ENCODE data around the gene SCG2. TPM values are rescaled to one million over a fixed set of nuclear protein-coding genes. Genes with fewer than 3 reads are reported as not detected.
"Not testable (repeated sequence)": the region's sequence is repeated elsewhere in the genome, so short reads cannot be mapped to it uniquely, and the experiment has no call there.

Gene SCG2
- total and polyA plus RNA-seq, 4 donors, result 39.1 to 199 (median 171) TPM

DNA sequence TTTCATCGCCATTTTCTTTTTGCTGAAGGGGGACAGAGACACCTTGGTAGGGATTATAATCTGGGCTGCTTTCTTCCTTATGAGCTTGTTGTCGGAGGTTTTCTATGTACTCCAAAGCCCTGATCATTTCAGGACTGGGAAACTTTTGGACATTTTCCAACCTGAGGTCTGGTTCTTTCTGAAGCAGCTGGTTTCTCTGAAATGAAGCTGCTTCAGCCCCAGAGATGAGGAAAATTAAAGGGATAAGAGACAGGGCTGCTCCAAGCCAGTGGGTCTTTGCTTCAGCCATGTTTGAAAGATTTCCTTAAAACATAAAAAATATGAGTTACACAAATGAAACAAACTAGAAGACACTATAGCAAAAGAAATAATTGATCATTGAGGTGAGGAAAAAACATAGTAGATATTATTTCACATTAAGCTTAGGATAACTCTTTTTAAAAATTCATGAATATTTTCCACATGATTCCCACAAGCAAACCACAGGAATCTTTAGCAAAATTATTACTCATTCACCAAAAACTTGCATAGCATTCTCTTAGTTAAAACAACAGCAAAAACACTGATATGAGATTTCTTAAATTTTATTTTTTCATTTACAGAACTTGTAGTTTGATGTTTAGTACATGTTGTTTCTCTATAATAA lies 3.0 kb downstream of the SCG2 start:
- Histone ChIP-seq H3K4me1 (ENCODE audit: control insufficient read depth, insufficient read depth, low read length) (no peaks in the 10 kb centered on the region), H3K36me3 (ENCODE audit: control insufficient read depth, insufficient read depth, low read length) (no peaks in the 10 kb centered on the region), H3K4me3 (ENCODE audit: low read depth, low read length) (no peak overlapping the region), H3K27ac (ENCODE audit: low read depth, low read length) (no peak overlapping the region), H3K27me3 (ENCODE audit: control insufficient read depth, insufficient read depth, low read length) (no peaks in the 10 kb centered on the region), H3K9me3 (ENCODE audit: control insufficient read depth, insufficient read depth, low read length) (no peaks in the 10 kb centered on the region)
- 44% methylated on average over 1 of the region's 2 CpGs for WGBS (ENCODE audit: insufficient coverage)
- peak in 2 of 6 donors; percentile 50 to 61 for DNase-seq (ENCODE audit: low read depth in 4 of 6, low spot score in 6 of 6)

DNA sequence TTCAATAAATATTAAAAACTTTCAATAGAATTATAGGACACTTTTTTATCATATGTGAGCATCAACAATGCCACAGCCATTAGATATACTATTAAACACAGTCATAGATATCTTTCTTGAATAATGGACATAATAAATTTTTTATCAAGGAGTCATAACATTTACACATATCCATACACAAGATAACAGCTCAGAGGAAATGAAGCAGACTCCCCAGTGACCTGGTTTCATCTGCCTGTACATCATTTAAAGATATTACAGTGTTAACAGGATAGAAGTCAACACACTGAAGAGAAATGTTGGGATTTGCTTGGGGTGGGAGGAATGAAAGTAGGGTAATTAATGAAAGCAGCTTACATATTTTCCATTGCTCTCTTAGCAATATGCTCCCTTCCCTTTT lies 5.1 kb downstream of the SCG2 start:
- H3K4me3 ChIP-seq (ENCODE audit: low read depth, low read length), result no peak overlapping the region
- no peak overlapping the region for H3K27ac ChIP-seq (ENCODE audit: low read depth, low read length)
- H3K4me1 ChIP-seq (ENCODE audit: control insufficient read depth, insufficient read depth, low read length), result no peaks in the 10 kb centered on the region
- H3K27me3 ChIP-seq (ENCODE audit: control insufficient read depth, insufficient read depth, low read length), result no peaks in the 10 kb centered on the region
- H3K9me3 ChIP-seq (ENCODE audit: control insufficient read depth, insufficient read depth, low read length), result no peaks in the 10 kb centered on the region
- DNase-seq (ENCODE audit: low read depth in 4 of 6, low spot score in 6 of 6), result no peak
- no peaks in the 10 kb centered on the region for H3K36me3 ChIP-seq (ENCODE audit: control insufficient read depth, insufficient read depth, low read length)

DNA sequence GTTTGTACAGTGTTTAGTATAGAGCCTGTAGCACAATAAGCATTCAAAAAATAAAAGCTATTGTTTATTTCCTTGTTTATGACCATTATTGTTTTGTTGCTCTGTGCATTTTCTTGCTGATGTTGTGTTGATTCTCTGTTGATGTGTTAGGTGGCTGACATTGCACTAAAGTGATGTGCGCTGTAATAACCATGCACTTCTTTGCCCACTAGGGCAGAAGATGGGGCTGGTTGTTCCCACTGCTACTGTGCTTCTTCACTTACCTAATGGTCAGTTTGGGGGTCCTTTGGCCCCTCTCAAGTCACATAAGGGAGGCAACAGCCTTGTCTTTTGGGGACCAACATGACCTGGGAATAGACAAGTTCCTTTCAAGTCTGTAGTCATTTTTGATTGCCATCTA lies 6.0 kb downstream of the SCG2 start:
- DNase-seq (ENCODE audit: low read depth in 4 of 6, low spot score in 6 of 6), result no peak
- no peaks in the 10 kb centered on the region for H3K4me1 ChIP-seq (ENCODE audit: control insufficient read depth, insufficient read depth, low read length)
- H3K36me3 ChIP-seq (ENCODE audit: control insufficient read depth, insufficient read depth, low read length), result no peaks in the 10 kb centered on the region
- H3K4me3 ChIP-seq (ENCODE audit: low read depth, low read length), result no peak overlapping the region
- no CpG with 5 or more reads among the region's 1 CpG for WGBS (ENCODE audit: insufficient coverage)
- H3K9me3 ChIP-seq (ENCODE audit: control insufficient read depth, insufficient read depth, low read length), result no peaks in the 10 kb centered on the region
- no peaks in the 10 kb centered on the region for H3K27me3 ChIP-seq (ENCODE audit: control insufficient read depth, insufficient read depth, low read length)
- no peak overlapping the region for H3K27ac ChIP-seq (ENCODE audit: low read depth, low read length)

DNA sequence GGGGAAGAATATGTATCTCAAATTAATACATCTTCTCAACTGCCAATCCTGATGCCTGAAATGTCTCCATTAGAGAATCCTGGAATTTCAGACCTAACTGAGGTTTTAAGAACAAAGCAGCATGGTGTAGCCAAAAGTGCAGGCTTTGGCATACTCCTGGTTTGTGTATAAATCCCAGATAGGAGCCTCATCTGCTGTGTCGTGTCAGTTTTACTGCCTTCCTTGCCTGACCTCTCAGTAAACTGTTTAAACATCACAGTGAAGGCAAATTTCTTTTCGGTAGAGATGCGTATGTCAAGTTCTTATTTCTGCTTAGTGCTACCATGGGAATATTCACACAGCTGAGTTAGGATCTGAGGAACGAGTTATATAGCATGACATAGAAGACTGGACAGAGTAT lies 7.3 kb downstream of the SCG2 start:
- Histone ChIP-seq H3K4me1 (ENCODE audit: control insufficient read depth, insufficient read depth, low read length) (no peaks in the 10 kb centered on the region), H3K4me3 (ENCODE audit: low read depth, low read length) (no peak overlapping the region), H3K27me3 (ENCODE audit: control insufficient read depth, insufficient read depth, low read length) (no peaks in the 10 kb centered on the region), H3K27ac (ENCODE audit: low read depth, low read length) (no peak overlapping the region), H3K9me3 (ENCODE audit: control insufficient read depth, insufficient read depth, low read length) (no peaks in the 10 kb centered on the region), H3K36me3 (ENCODE audit: control insufficient read depth, insufficient read depth, low read length) (no peaks in the 10 kb centered on the region)
- DNase-seq (ENCODE audit: low read depth in 4 of 6, low spot score in 6 of 6), result no peak
- 75% methylated on average over 2 of the region's 4 CpGs for WGBS (ENCODE audit: insufficient coverage)

DNA sequence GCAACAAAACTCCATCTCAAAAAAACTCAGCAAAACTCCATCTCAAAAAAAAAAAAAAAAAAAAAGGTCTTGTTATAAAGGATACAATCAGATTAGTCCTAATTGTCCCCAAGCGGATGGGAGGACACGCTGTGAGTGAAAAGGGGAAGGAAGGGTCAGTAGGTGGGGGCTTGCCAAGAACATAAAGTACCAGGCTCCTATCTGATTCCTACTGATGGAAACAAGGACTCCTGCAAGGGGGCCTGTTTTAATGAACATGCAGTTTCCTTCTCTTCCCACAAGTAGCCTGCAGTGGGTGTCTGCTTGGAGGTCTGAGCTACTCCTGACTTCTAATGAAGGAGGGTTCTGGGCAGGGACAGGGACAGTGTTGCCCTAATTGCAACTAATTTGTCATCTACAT lies 7.9 kb downstream of the SCG2 start:
- H3K36me3 ChIP-seq (ENCODE audit: control insufficient read depth, insufficient read depth, low read length), result no peaks in the 10 kb centered on the region
- H3K27ac ChIP-seq (ENCODE audit: low read depth, low read length), result no peak overlapping the region
- no CpG with 5 or more reads among the region's 2 CpGs for WGBS (ENCODE audit: insufficient coverage)

DNA sequence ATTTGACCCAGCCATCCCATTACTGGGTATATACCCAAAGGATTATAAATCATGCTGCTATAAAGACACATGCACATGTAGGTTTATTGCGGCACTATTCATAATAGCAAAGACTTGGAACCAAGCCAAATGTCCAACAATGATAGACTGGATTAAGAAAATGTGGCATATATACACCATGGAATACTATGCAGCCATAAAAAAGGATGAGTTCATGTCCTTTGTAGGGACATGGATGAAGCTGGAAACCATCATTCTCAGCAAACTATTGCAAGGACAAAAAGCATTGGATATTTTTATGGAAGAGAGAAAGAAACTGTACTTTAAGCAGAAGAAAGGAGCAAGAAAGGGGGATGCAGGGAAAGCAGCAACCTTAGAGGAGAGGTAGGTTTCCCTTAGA lies 9.5 kb downstream of the SCG2 start:
- H3K36me3 ChIP-seq (ENCODE audit: control insufficient read depth, insufficient read depth, low read length); H3K4me3 ChIP-seq (ENCODE audit: low read depth, low read length); H3K9me3 ChIP-seq (ENCODE audit: control insufficient read depth, insufficient read depth, low read length); H3K27me3 ChIP-seq (ENCODE audit: control insufficient read depth, insufficient read depth, low read length); H3K27ac ChIP-seq (ENCODE audit: low read depth, low read length); DNase-seq (ENCODE audit: low read depth in 4 of 6, low spot score in 6 of 6); H3K4me1 ChIP-seq (ENCODE audit: control insufficient read depth, insufficient read depth, low read length): not testable (repeated sequence)
- WGBS (ENCODE audit: insufficient coverage), result no CpG with 5 or more reads among the region's 1 CpG

More for the DNA sequence above, 7.9 kb downstream of the SCG2 start:
- Histone ChIP-seq H3K4me3 (ENCODE audit: low read depth, low read length) (no peak overlapping the region), H3K27me3 (ENCODE audit: control insufficient read depth, insufficient read depth, low read length) (no peaks in the 10 kb centered on the region), H3K9me3 (ENCODE audit: control insufficient read depth, insufficient read depth, low read length) (no peaks in the 10 kb centered on the region), H3K4me1 (ENCODE audit: control insufficient read depth, insufficient read depth, low read length) (no peaks in the 10 kb centered on the region)
- DNase-seq (ENCODE audit: low read depth in 4 of 6, low spot score in 6 of 6), result no peak

DNA sequence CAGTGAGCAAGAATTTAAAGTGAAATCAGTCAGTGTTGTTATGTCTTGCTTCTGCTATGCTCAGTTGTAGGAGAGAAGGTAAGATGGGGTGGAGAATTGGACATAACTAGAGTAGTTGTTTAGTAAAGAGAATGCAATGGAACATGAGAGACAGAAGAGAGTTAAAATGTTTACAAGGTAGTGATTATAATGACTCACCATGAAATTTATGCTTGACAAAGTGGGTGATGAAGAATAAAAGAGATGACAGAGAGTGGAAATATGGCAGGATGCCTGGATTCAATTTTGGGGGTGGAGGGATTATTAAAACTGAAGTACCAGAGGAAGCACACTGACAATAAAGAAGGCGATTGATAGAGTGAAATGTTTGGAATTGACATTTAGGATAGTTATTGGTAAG lies 10.6 kb downstream of the SCG2 start:
- no peaks in the 10 kb centered on the region for H3K36me3 ChIP-seq (ENCODE audit: control insufficient read depth, insufficient read depth, low read length)
- H3K27ac ChIP-seq (ENCODE audit: low read depth, low read length), result no peak overlapping the region
- no peaks in the 10 kb centered on the region for H3K9me3 ChIP-seq (ENCODE audit: control insufficient read depth, insufficient read depth, low read length)
- H3K27me3 ChIP-seq (ENCODE audit: control insufficient read depth, insufficient read depth, low read length), result no peaks in the 10 kb centered on the region
- 93% methylated on average over 1 of the region's 1 CpG for WGBS (ENCODE audit: insufficient coverage)
- DNase-seq (ENCODE audit: low read depth in 4 of 6, low spot score in 6 of 6), result no peak
- H3K4me3 ChIP-seq (ENCODE audit: low read depth, low read length), result no peak overlapping the region
- no peaks in the 10 kb centered on the region for H3K4me1 ChIP-seq (ENCODE audit: control insufficient read depth, insufficient read depth, low read length)

DNA sequence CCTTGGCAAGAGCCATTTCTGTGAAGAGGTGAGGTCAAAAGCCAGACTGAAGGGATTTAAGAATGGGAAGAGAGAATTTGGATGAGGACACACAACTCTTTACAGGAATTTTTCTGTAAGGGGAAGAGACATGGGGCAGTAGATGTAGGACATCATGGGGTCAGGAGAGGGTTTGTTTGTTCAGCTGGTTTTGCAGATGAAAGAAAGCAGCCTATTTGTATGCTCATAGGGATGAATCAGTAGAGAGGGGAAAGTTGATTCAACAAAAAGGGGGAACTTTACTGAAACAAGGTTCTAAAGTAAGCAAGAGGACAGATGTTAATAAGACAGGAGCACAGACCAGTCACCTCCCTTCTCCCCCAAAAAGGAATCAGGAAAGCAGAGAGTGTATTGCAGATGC lies 11.2 kb downstream of the SCG2 start:
- Histone ChIP-seq H3K9me3 (ENCODE audit: control insufficient read depth, insufficient read depth, low read length) (no peaks in the 10 kb centered on the region), H3K4me1 (ENCODE audit: control insufficient read depth, insufficient read depth, low read length) (no peaks in the 10 kb centered on the region), H3K4me3 (ENCODE audit: low read depth, low read length) (no peak overlapping the region), H3K36me3 (ENCODE audit: control insufficient read depth, insufficient read depth, low read length) (no peaks in the 10 kb centered on the region), H3K27me3 (ENCODE audit: control insufficient read depth, insufficient read depth, low read length) (no peaks in the 10 kb centered on the region), H3K27ac (ENCODE audit: low read depth, low read length) (no peak overlapping the region)
- DNase-seq (ENCODE audit: low read depth in 4 of 6, low spot score in 6 of 6), result no peak

DNA sequence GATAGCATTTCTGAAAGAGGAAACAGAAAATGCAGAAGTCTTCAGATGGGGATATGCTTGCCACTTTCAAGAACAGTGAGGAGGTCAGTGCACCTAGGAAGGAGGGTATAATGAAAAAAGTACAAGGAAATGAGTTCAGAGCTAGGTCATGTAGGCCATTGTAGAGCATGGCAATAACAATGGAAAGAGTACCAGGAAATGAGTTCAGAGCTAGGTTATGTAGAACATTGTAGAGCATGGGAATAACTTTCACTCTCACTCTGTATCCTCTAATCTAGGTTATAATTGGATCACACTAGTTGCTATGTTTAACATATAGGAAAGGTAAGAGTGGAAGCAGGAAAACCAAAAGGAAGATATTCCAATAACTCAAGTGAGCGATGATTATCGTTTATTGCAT lies 12.3 kb downstream of the SCG2 start:
- Histone ChIP-seq H3K36me3 (ENCODE audit: control insufficient read depth, insufficient read depth, low read length) (no peaks in the 10 kb centered on the region), H3K9me3 (ENCODE audit: control insufficient read depth, insufficient read depth, low read length) (no peaks in the 10 kb centered on the region), H3K27ac (ENCODE audit: low read depth, low read length) (no peak overlapping the region), H3K4me3 (ENCODE audit: low read depth, low read length) (no peak overlapping the region), H3K27me3 (ENCODE audit: control insufficient read depth, insufficient read depth, low read length) (no peaks in the 10 kb centered on the region), H3K4me1 (ENCODE audit: control insufficient read depth, insufficient read depth, low read length) (no peaks in the 10 kb centered on the region)
- WGBS (ENCODE audit: insufficient coverage), result 95% methylated on average over 2 of the region's 2 CpGs
- no peak for DNase-seq (ENCODE audit: low read depth in 4 of 6, low spot score in 6 of 6)

DNA sequence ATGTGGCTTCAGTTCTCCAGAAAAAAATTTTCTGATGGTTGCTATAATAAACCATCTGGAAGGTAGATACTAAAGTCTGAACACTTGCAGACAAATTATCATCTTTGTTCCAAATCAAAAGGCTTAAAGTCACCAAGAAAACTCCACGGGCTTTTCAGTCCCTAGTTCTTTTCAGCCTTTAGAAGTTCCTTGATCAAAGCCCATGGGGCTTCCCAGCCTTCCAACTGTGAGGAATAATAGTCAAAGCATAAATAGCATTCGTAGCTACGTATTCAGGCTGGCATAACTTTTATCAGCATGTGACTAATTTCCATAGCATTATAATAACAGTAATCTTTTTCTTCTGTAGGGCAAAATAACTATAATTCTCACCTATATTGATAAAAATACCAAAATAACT lies 13.9 kb downstream of the SCG2 start:
- no peak for DNase-seq (ENCODE audit: low read depth in 4 of 6, low spot score in 6 of 6)
- Histone ChIP-seq H3K9me3 (ENCODE audit: control insufficient read depth, insufficient read depth, low read length) (no peaks in the 10 kb centered on the region), H3K36me3 (ENCODE audit: control insufficient read depth, insufficient read depth, low read length) (no peaks in the 10 kb centered on the region), H3K27ac (ENCODE audit: low read depth, low read length) (no peak overlapping the region), H3K4me1 (ENCODE audit: control insufficient read depth, insufficient read depth, low read length) (no peaks in the 10 kb centered on the region), H3K27me3 (ENCODE audit: control insufficient read depth, insufficient read depth, low read length) (no peaks in the 10 kb centered on the region), H3K4me3 (ENCODE audit: low read depth, low read length) (no peak overlapping the region)
- WGBS (ENCODE audit: insufficient coverage), result 0% methylated on average over 1 of the region's 3 CpGs

Data from spinal cord (tissue), 10 donors.